ENCODE measurements around the gene ARID5B.

Gene ARID5B

GRCh38 chr10:62063795-62064472, 162.4 kb downstream of the ARID5B start:
- no peak for DNase-seq

GRCh38 chr10:62067560-62067959, 166.1 kb downstream of the ARID5B start:
- no peak for DNase-seq

GRCh38 chr10:62068464-62068863, 167.0 kb downstream of the ARID5B start:
- DNase-seq = no peak

GRCh38 chr10:62069452-62070178, 168.1 kb downstream of the ARID5B start:
- no peak for DNase-seq

GRCh38 chr10:62071846-62072281, 170.4 kb downstream of the ARID5B start:
- DNase-seq = no peak

- DNase-seq = no peak
Observed at GRCh38 chr10:62072901-62073300, 171.4 kb downstream of the ARID5B start.

- DNase-seq = no peak
Observed at GRCh38 chr10:62073429-62073828, 171.9 kb downstream of the ARID5B start.

GRCh38 chr10:62075414-62075813, 173.9 kb downstream of the ARID5B start:
- no peak for DNase-seq

GRCh38 chr10:62075912-62076311, 174.4 kb downstream of the ARID5B start:
- DNase-seq = no peak

GRCh38 chr10:62076891-62077290, 175.4 kb downstream of the ARID5B start:
- DNase-seq = no peak

- DNase-seq = no peak
Observed at GRCh38 chr10:62077330-62078015, 176.0 kb downstream of the ARID5B start.

GRCh38 chr10:62079885-62080559, 178.5 kb downstream of the ARID5B start:
- no peak for DNase-seq

- no peak for DNase-seq
Observed at GRCh38 chr10:62080905-62081304, 179.4 kb downstream of the ARID5B start.

GRCh38 chr10:62081341-62082270, 180.1 kb downstream of the ARID5B start:
- DNase-seq = no peak

- DNase-seq = no peak
Observed at GRCh38 chr10:62082271-62082656, 180.8 kb downstream of the ARID5B start.

GRCh38 chr10:62082729-62083411, 181.4 kb downstream of the ARID5B start:
- no peak for DNase-seq

- peak in 1 of 56 donors; percentile 18 for DNase-seq
Observed at GRCh38 chr10:62083412-62084267, 182.1 kb downstream of the ARID5B start.

- DNase-seq = no peak
Observed at GRCh38 chr10:62084451-62084850, 183.0 kb downstream of the ARID5B start.

GRCh38 chr10:62085404-62085803, 183.9 kb downstream of the ARID5B start:
- DNase-seq = no peak

Measured in amygdala (tissue), 56 donors.